ENCODE results near the gene GNE. TPM values are rescaled to one million over a fixed set of nuclear protein-coding genes. Genes with fewer than 3 reads are reported as not detected.

Gene GNE
- total and polyA plus RNA-seq, 9 of the 15 experiments (the other 6 are each of a cell fraction or from before 2014, with no cell fraction given) = 5.1 to 18.6 (median 12.0) TPM

GRCh38 chr9:36264896-36265295 is 6.6 kb upstream of the GNE start:
- Histone ChIP-seq H3K79me2 (ENCODE audit: control insufficient read depth, insufficient read depth, low read length) (no peaks in the 10 kb centered on the region), H3K27me3 (ENCODE audit: control insufficient read depth in 2 of 2, insufficient read depth in 2 of 2, low read length in 2 of 2) (no peaks in the 10 kb centered on the region), H4K20me1 (replicated peaks; ENCODE audit: control insufficient read depth, insufficient read depth, low read length) (no peaks in the 10 kb centered on the region), H3K27ac (ENCODE audit: extremely low read depth, low read depth, low read length) (no peak overlapping the region), H3K4me3 (no peak overlapping the region), H3K4me1 (replicated peaks in 1 of 2; ENCODE audit: control insufficient read depth in 2 of 2, insufficient read depth in 2 of 2, low read length in 2 of 2) (no peaks in the 10 kb centered on the region), H3K36me3 (ENCODE audit: control insufficient read depth, insufficient read depth, low read length) (no peaks in the 10 kb centered on the region), H3K9me3 (replicated peaks; ENCODE audit: control insufficient read depth, insufficient read depth, low read depth, low read length) (no peaks in the 10 kb centered on the region), H3K9me1 (ENCODE audit: control insufficient read depth, insufficient read depth, low read length) (no peaks in the 10 kb centered on the region), H2AFZ (ENCODE audit: low read depth, low read length) (no peak overlapping the region), H3K9ac (ENCODE audit: insufficient read depth in 1 of 2, low read depth in 2 of 2, low read length in 2 of 2) (no peak overlapping the region), H3K4me2 (ENCODE audit: insufficient read depth, low read length) (no peak overlapping the region)
- POLR2A ChIA-PET = no interaction called here
- DNase-seq (ENCODE audit: extremely low read depth in 1 of 4, low spot score in 3 of 4) (no peak), ATAC-seq (no peak), FAIRE-seq (no peak)
- WGBS (ENCODE audit: insufficient coverage, low coverage, missing lambda C conversion rate) = 74% methylated on average over 7 of the region's 22 CpGs
- BruUV-seq (replicated peaks) = no TSS peak
- CTCF ChIA-PET (ENCODE audit: low intra/inter-chr PET ratio) = no interaction called here
- in situ Hi-C loops (cut with MboI) = no loop called here
- intact Hi-C loops (cut with micrococcal nuclease) = no loop called here
- TF ChIP-seq ASH1L (IDR thresholded peaks at IDR 0.05; ENCODE audit: borderline replicate concordance, low read depth, partially characterized antibody) (no peak), MBD2 (IDR thresholded peaks at IDR 0.05; ENCODE audit: borderline replicate concordance, low read depth) (no peak), L3MBTL2 (IDR thresholded peaks at IDR 0.05) (no peak), HNRNPL (IDR thresholded peaks at IDR 0.05; ENCODE audit: low read depth, low read length) (no peak), TRIM28 (IDR thresholded peaks at IDR 0.05) (no peak), ZNF395 (CRISPR knock-in tag; IDR thresholded peaks at IDR 0.05) (no peak), AFF1 (IDR thresholded peaks at IDR 0.05; ENCODE audit: low read depth in 1 of 2, partially characterized antibody in 2 of 2) (no peak), SRF (CRISPR knock-in tag; IDR thresholded peaks at IDR 0.05) (no peak), ZEB2 (IDR thresholded peaks at IDR 0.05) (no peak), ZBED1 (IDR thresholded peaks at IDR 0.05) (no peak), MEF2A (IDR thresholded peaks at IDR 0.05; ENCODE audit: control insufficient read depth, low read depth, low read length) (no peak), ZNF592 (IDR thresholded peaks at IDR 0.05) (no peak), IRF1 (CRISPR knock-in tag; IDR thresholded peaks at IDR 0.05; ENCODE audit: borderline replicate concordance) (no peak)

Data from K562 (cell line).